ENCODE results near the gene KANTR. TPM values are rescaled to one million over a fixed set of nuclear protein-coding genes. Genes with fewer than 3 reads are reported as not detected.

KANTR gene
- total and polyA plus RNA-seq, 9 of the 15 experiments (the other 6 are each of a cell fraction or from before 2014, with no cell fraction given): 1.0 to 5.7 (median 3.4) TPM

DNA sequence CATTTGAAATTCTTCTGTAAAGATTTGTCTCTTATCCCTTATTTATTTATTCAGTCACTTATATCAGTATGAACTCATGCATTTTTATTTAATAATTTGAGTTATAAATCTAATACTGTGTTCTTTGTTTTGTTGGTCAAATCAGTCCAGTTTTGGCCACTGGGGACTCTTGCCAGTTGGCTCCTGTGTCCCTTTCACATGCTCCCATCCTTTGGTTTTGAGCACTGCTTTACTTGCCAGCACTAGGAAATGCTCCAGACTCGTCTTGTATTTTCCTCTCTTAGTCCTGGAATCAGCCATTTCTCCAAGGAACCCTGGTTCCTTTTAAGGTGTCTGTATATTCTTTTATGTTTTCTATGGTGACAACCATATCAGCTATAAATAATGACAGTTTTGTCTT is 28.1 kb downstream of the KANTR start (continued):
- TF ChIP-seq, protein P1, sequence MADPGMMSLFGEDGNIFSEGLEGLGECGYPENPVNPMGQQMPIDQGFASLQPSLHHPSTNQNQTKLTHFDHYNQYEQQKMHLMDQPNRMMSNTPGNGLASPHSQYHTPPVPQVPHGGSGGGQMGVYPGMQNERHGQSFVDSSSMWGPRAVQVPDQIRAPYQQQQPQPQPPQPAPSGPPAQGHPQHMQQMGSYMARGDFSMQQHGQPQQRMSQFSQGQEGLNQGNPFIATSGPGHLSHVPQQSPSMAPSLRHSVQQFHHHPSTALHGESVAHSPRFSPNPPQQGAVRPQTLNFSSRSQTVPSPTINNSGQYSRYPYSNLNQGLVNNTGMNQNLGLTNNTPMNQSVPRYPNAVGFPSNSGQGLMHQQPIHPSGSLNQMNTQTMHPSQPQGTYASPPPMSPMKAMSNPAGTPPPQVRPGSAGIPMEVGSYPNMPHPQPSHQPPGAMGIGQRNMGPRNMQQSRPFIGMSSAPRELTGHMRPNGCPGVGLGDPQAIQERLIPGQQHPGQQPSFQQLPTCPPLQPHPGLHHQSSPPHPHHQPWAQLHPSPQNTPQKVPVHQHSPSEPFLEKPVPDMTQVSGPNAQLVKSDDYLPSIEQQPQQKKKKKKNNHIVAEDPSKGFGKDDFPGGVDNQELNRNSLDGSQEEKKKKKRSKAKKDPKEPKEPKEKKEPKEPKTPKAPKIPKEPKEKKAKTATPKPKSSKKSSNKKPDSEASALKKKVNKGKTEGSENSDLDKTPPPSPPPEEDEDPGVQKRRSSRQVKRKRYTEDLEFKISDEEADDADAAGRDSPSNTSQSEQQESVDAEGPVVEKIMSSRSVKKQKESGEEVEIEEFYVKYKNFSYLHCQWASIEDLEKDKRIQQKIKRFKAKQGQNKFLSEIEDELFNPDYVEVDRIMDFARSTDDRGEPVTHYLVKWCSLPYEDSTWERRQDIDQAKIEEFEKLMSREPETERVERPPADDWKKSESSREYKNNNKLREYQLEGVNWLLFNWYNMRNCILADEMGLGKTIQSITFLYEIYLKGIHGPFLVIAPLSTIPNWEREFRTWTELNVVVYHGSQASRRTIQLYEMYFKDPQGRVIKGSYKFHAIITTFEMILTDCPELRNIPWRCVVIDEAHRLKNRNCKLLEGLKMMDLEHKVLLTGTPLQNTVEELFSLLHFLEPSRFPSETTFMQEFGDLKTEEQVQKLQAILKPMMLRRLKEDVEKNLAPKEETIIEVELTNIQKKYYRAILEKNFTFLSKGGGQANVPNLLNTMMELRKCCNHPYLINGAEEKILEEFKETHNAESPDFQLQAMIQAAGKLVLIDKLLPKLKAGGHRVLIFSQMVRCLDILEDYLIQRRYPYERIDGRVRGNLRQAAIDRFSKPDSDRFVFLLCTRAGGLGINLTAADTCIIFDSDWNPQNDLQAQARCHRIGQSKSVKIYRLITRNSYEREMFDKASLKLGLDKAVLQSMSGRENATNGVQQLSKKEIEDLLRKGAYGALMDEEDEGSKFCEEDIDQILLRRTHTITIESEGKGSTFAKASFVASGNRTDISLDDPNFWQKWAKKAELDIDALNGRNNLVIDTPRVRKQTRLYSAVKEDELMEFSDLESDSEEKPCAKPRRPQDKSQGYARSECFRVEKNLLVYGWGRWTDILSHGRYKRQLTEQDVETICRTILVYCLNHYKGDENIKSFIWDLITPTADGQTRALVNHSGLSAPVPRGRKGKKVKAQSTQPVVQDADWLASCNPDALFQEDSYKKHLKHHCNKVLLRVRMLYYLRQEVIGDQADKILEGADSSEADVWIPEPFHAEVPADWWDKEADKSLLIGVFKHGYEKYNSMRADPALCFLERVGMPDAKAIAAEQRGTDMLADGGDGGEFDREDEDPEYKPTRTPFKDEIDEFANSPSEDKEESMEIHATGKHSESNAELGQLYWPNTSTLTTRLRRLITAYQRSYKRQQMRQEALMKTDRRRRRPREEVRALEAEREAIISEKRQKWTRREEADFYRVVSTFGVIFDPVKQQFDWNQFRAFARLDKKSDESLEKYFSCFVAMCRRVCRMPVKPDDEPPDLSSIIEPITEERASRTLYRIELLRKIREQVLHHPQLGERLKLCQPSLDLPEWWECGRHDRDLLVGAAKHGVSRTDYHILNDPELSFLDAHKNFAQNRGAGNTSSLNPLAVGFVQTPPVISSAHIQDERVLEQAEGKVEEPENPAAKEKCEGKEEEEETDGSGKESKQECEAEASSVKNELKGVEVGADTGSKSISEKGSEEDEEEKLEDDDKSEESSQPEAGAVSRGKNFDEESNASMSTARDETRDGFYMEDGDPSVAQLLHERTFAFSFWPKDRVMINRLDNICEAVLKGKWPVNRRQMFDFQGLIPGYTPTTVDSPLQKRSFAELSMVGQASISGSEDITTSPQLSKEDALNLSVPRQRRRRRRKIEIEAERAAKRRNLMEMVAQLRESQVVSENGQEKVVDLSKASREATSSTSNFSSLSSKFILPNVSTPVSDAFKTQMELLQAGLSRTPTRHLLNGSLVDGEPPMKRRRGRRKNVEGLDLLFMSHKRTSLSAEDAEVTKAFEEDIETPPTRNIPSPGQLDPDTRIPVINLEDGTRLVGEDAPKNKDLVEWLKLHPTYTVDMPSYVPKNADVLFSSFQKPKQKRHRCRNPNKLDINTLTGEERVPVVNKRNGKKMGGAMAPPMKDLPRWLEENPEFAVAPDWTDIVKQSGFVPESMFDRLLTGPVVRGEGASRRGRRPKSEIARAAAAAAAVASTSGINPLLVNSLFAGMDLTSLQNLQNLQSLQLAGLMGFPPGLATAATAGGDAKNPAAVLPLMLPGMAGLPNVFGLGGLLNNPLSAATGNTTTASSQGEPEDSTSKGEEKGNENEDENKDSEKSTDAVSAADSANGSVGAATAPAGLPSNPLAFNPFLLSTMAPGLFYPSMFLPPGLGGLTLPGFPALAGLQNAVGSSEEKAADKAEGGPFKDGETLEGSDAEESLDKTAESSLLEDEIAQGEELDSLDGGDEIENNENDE (IDR thresholded peaks at IDR 0.05; ENCODE audit: low read depth, low read length): no peak
- TF ChIP-seq, protein P2, sequence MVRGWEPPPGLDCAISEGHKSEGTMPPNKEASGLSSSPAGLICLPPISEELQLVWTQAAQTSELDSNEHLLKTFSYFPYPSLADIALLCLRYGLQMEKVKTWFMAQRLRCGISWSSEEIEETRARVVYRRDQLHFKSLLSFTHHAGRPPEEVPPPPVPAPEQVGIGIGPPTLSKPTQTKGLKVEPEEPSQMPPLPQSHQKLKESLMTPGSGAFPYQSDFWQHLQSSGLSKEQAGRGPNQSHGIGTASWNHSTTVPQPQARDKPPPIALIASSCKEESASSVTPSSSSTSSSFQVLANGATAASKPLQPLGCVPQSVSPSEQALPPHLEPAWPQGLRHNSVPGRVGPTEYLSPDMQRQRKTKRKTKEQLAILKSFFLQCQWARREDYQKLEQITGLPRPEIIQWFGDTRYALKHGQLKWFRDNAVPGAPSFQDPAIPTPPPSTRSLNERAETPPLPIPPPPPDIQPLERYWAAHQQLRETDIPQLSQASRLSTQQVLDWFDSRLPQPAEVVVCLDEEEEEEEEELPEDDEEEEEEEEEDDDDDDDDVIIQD (CRISPR knock-in tag; IDR thresholded peaks at IDR 0.05): no peak
- no peak for TF ChIP-seq TFAM (CRISPR knock-in tag; conservative IDR thresholded peaks at IDR 0.05)
- TF ChIP-seq ZFP36 (IDR thresholded peaks at IDR 0.05; ENCODE audit: low read depth, low read length, partially characterized antibody): no peak
- no peak for TF ChIP-seq FOXM1 (IDR thresholded peaks at IDR 0.05; ENCODE audit: low read depth)
- no peak for TF ChIP-seq FOXM1 (CRISPR knock-in tag; IDR thresholded peaks at IDR 0.05; ENCODE audit: low read depth)
- TF ChIP-seq, protein P3, sequence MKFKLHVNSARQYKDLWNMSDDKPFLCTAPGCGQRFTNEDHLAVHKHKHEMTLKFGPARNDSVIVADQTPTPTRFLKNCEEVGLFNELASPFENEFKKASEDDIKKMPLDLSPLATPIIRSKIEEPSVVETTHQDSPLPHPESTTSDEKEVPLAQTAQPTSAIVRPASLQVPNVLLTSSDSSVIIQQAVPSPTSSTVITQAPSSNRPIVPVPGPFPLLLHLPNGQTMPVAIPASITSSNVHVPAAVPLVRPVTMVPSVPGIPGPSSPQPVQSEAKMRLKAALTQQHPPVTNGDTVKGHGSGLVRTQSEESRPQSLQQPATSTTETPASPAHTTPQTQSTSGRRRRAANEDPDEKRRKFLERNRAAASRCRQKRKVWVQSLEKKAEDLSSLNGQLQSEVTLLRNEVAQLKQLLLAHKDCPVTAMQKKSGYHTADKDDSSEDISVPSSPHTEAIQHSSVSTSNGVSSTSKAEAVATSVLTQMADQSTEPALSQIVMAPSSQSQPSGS (CRISPR knock-in tag; IDR thresholded peaks at IDR 0.05): no peak
- no peak for TF ChIP-seq SUPT5H (IDR thresholded peaks at IDR 0.05)
- no peak for TF ChIP-seq KDM4B (IDR thresholded peaks at IDR 0.05; ENCODE audit: borderline replicate concordance in 2 of 2, low read depth in 1 of 2)
- no peak for TF ChIP-seq THAP7 (CRISPR knock-in tag; IDR thresholded peaks at IDR 0.05)
- TF ChIP-seq HDAC8 (tag; IDR thresholded peaks at IDR 0.05): no peak

Data from K562 (cell line).